B cell (primary cell): ENCODE results near the gene ASH1L. TPM values are rescaled to one million over a fixed set of nuclear protein-coding genes. Genes with fewer than 3 reads are reported as not detected.

Experiments used
- ATAC-seq: fragments of 200-7000 bp; cut with Tn5 transposase; one replicate; pipeline ENCODE4 v1.10.0; 2021; ENCODE audit warnings: low read depth, mild to moderate bottlenecking, moderate number of reproducible peaks, moderate library complexity
- CTCF ChIA-PET: fragments of 350-600 bp; sonication (Branson Sonifier 250); formaldehyde crosslinking; loops from one replicate; lab custom pipeline; 2021; ENCODE audit warnings: antibody characterized with exemption, inconsistent platforms; lab: Charles Lee
- POLR2A ChIA-PET: fragments of 350-600 bp; sonication (Branson Sonifier 250); formaldehyde crosslinking; loops from one replicate; lab custom pipeline; 2021; ENCODE audit warnings: antibody characterized with exemption; lab: Charles Lee
- DNase-seq: peaks from one replicate; pipeline ENCODE4 v3.0.0; 2013
- H2AFZ ChIP-seq: 2 replicates; pipeline ENCODE4 v1.6.1; 2012; ENCODE audit warnings: mild to moderate bottlenecking, low read depth, low read length; ENCODE audit not compliant: insufficient read depth, poor library complexity, severe bottlenecking
- H3K27ac ChIP-seq, 2 donors: 1 replicate in 1 of 2; 2 replicates in 1 of 2; pipeline ENCODE4 v1.5.1; 2012 to 2013; ENCODE audit warnings: low read length in 2 of 2, mild to moderate bottlenecking in 2 of 2, moderate library complexity in 1 of 2
- H3K27me3 ChIP-seq, 4 experiments: fragments of 200-600 bp in 1 of 4; sonication (generic) in 1 of 4; replicated peaks in 1 of 4; 1 replicate in 2 of 4; 2 replicates in 2 of 4; pipeline versions ENCODE4 v1.6.1 to v1.7.0; 2013 to 2016; ENCODE audit warnings: low read length in 3 of 4, mild to moderate bottlenecking in 2 of 4, mixed read lengths in 1 of 4, moderate library complexity in 1 of 4; ENCODE audit not compliant: insufficient read depth in 4 of 4, control insufficient read depth in 3 of 4; ENCODE audit errors: control extremely low read depth in 1 of 4
- H3K36me3 ChIP-seq, 2 experiments: replicated peaks in 1 of 2; 1 replicate in 1 of 2; 2 replicates in 1 of 2; pipeline versions ENCODE4 v1.6.1 to v1.7.1; 2013; ENCODE audit warnings: low read length in 1 of 2; ENCODE audit not compliant: insufficient read depth in 2 of 2, control insufficient read depth in 1 of 2; ENCODE audit errors: control extremely low read depth in 1 of 2, extremely low read depth in 1 of 2
- H3K4me1 ChIP-seq, 2 donors: fragments of 200-600 bp in 1 of 2; sonication (generic) in 1 of 2; 1 replicate in 1 of 2; 2 replicates in 1 of 2; pipeline versions ENCODE4 v1.5.1 to v1.6.1; 2013 to 2017; ENCODE audit warnings: low read length in 2 of 2; ENCODE audit not compliant: control insufficient read depth in 2 of 2, insufficient read depth in 2 of 2
- H3K4me2 ChIP-seq: replicated peaks from 2 replicates; pipeline ENCODE3; 2012; ENCODE audit warnings: mild to moderate bottlenecking, low read depth, low read length; ENCODE audit not compliant: poor library complexity, severe bottlenecking
- H3K4me3 ChIP-seq, 5 experiments: fragments of 200-600 bp in 1 of 5; sonication (generic) in 1 of 5; 1 replicate in 3 of 5; 2 replicates in 2 of 5; pipeline versions ENCODE4 v1.5.1 to v1.7.0; 2011 to 2016; ENCODE audit warnings: low read length in 4 of 5, mild to moderate bottlenecking in 4 of 5, low read depth in 2 of 5, control low read depth in 1 of 5, moderate library complexity in 1 of 5; ENCODE audit not compliant: insufficient read depth in 1 of 5; ENCODE audit errors: control extremely low read depth in 1 of 5, extremely low read depth in 1 of 5
- H3K79me2 ChIP-seq: fragments of 200-600 bp; sonication (generic); one replicate; pipeline ENCODE4 v1.6.0; 2016; ENCODE audit warnings: low read length; ENCODE audit not compliant: control insufficient read depth, insufficient read depth
- H3K9ac ChIP-seq: fragments of 200-600 bp; sonication (generic); 2 replicates; pipeline ENCODE4 v1.6.1; 2017; ENCODE audit warnings: mild to moderate bottlenecking, low read length, moderate library complexity
- H3K9me3 ChIP-seq, 3 donors: one replicate each; pipeline versions ENCODE4 v1.6.1 to v1.7.1; 2013; ENCODE audit warnings: low read length in 2 of 3; ENCODE audit not compliant: control insufficient read depth in 2 of 3, insufficient read depth in 1 of 3; ENCODE audit errors: control extremely low read depth in 1 of 3
- H4K20me1 ChIP-seq: 2 replicates; pipeline ENCODE4 v1.6.0; 2012; ENCODE audit warnings: mild to moderate bottlenecking, low read length; ENCODE audit not compliant: insufficient read depth, control insufficient read depth, poor library complexity, severe bottlenecking
- H3K27ac Mint-ChIP-seq: one replicate; pipeline ENCODE4 v1.8.0; 2021; ENCODE audit warnings: mixed read lengths
- H3K27me3 Mint-ChIP-seq: one replicate; pipeline ENCODE4 v1.8.0; 2021; ENCODE audit warnings: mixed read lengths
- H3K4me1 Mint-ChIP-seq: one replicate; pipeline ENCODE4 v1.8.0; 2021; ENCODE audit warnings: mixed read lengths
- H3K4me3 Mint-ChIP-seq: one replicate; pipeline ENCODE4 v1.8.0; 2021; ENCODE audit warnings: mixed read lengths
- H3K9me3 Mint-ChIP-seq: one replicate; pipeline ENCODE4 v1.8.0; 2022; ENCODE audit warnings: mixed read lengths; ENCODE audit not compliant: insufficient read depth
- EZH2 ChIP-seq: IDR thresholded peaks from 2 replicates; pipeline ENCODE4 v1.6.1; 2012; ENCODE audit warnings: borderline replicate concordance, low read depth, mild to moderate bottlenecking, moderate library complexity, low read length; ENCODE audit not compliant: insufficient read depth, poor library complexity, severe bottlenecking
- WGBS: methylation state at CpG from one replicate; pipeline ENCODE4 v1.1.5; 2013; ENCODE audit warnings: missing lambda C conversion rate; ENCODE audit not compliant: insufficient coverage; 5-methylcytosine and 5-hydroxymethylcytosine counted together
- intact Hi-C: fragments of 100-400 bp; cut with micrococcal nuclease; formaldehyde crosslinking; loops from one replicate; pipeline ENCODE4 v1.10.0; 2022
- polyA plus RNA-seq: library from polyadenylated mRNA; depleted of rRNA; stranded (reverse); fragments of >200 nt; gene quantifications from 2 replicates; pipeline ENCODE4 v1.2.3, GENCODE V29; 2012
- total RNA-seq, 2 donors: library from RNA; stranded (reverse); fragments of 120-200 nt in 1 of 2; gene quantifications; 1 replicate in 1 of 2; 2 replicates in 1 of 2; pipeline versions ENCODE4 v1.2.3 to v1.2.4, GENCODE V29; 2013 to 2022
- TF ChIP-seq, protein P1 (sequence below): fragments of 200-600 bp; IDR thresholded peaks from one replicate; pipeline ENCODE4 v1.8.0; 2022; ENCODE audit warnings: antibody characterized with exemption, mild to moderate bottlenecking

ASH1L gene
- total and polyA plus RNA-seq, 2 donors (not counting 1 experiment from before 2014, with no cell fraction given) = 17.7 to 124 TPM

DNA sequence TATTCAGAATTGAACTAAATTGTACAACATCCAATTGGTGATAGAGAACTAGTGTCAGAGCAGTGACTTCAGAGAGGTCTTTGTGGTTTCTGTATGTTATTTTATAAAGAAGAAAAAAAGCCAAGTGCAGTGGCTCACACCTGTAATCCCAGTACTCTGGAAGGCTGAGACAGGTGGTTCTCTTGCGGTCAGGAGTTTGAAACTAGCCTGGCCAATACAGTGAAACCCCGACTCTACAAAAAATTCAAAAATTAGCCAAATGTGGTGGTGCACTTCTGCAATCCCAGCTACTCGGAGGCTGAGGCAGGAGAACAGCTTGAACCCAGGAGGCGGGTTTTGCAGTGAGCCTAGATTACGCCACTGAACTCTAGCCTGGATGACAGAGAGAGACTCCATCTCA is 90.7 kb downstream of the ASH1L start:
- Histone ChIP-seq H3K4me1 (peaks cover 0 to 6% of the 10 kb centered on the region in 2 donors), H3K36me3 (peaks cover 6 to 12% of the 10 kb centered on the region in 2 experiments), H3K9me3 (peaks cover 10 to 14% (median 10%) of the 10 kb centered on the region in 3 donors), H4K20me1 (peaks cover 24% of the 10 kb centered on the region), H2AFZ (no peak overlapping the region), H3K27me3 (no peaks in the 10 kb centered on the region), H3K79me2 (peaks cover 80% of the 10 kb centered on the region), H3K4me3 (no peak overlapping the region), H3K27ac (no peak overlapping the region), H3K9ac (no peak overlapping the region), H3K4me2 (no peak overlapping the region)
- ChIA-PET CTCF (no interaction called here), POLR2A (interaction anchor here (0.6 kb wide), 1 partner anchor 392 kb away, joined by 3 read pairs; no protein-coding TSS in a partner anchor)
- TF ChIP-seq EZH2 = no peak
- TF ChIP-seq, protein P1, sequence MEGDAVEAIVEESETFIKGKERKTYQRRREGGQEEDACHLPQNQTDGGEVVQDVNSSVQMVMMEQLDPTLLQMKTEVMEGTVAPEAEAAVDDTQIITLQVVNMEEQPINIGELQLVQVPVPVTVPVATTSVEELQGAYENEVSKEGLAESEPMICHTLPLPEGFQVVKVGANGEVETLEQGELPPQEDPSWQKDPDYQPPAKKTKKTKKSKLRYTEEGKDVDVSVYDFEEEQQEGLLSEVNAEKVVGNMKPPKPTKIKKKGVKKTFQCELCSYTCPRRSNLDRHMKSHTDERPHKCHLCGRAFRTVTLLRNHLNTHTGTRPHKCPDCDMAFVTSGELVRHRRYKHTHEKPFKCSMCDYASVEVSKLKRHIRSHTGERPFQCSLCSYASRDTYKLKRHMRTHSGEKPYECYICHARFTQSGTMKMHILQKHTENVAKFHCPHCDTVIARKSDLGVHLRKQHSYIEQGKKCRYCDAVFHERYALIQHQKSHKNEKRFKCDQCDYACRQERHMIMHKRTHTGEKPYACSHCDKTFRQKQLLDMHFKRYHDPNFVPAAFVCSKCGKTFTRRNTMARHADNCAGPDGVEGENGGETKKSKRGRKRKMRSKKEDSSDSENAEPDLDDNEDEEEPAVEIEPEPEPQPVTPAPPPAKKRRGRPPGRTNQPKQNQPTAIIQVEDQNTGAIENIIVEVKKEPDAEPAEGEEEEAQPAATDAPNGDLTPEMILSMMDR = no peak
- Mint-ChIP-seq H3K4me1 (peaks cover 21% of the 10 kb centered on the region), H3K4me3 (no peak overlapping the region), H3K9me3 (peaks cover 3% of the 10 kb centered on the region), H3K27me3 (no peaks in the 10 kb centered on the region), H3K27ac (no peak overlapping the region)
- no CpG with 5 or more reads among the region's 5 CpGs for WGBS
- intact Hi-C loops = no loop called here
- ATAC-seq (no peak), DNase-seq (no peak)

DNA sequence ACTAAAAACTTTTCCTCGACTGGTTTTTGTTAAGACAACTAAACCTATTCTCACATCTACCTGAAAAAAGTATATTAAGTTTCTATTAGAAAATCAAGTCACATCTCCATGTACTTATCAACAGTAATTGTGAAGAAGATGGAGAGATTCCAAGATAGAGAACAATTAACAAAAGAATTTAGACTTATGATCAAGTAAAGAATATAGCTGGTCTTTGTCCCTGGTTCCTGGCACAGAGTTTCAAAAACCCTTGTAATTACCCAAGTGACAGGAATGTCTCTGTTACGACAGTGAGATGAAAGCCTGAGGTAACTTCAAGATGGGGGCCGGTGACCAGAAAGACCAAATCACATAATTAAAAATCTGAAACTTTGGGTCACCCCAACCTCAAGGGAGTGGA is 91.6 kb downstream of the ASH1L start:
- no peaks in the 10 kb centered on the region for H3K27me3 ChIP-seq
- peaks cover 0 to 11% of the 10 kb centered on the region in 2 donors for H3K4me1 ChIP-seq
- peaks cover 76% of the 10 kb centered on the region for H3K79me2 ChIP-seq
- Mint-ChIP-seq H3K9me3 (peaks cover 3% of the 10 kb centered on the region), H3K27me3 (no peaks in the 10 kb centered on the region), H3K4me1 (peaks cover 28% of the 10 kb centered on the region), H3K27ac (no peak overlapping the region), H3K4me3 (no peak overlapping the region)
- no CpG with 5 or more reads among the region's 3 CpGs for WGBS
- H4K20me1 ChIP-seq = peaks cover 24% of the 10 kb centered on the region
- intact Hi-C loops = no loop called here
- H3K27ac ChIP-seq = no peak overlapping the region
- H3K9me3 ChIP-seq = peaks cover 10 to 14% (median 10%) of the 10 kb centered on the region in 3 donors
- no peak for ATAC-seq
- TF ChIP-seq EZH2 = no peak
- TF ChIP-seq, protein P1 = no peak
- H2AFZ ChIP-seq = no peak overlapping the region
- DNase-seq = no peak
- ChIA-PET POLR2A (no interaction called here), CTCF (no interaction called here)
- no peak overlapping the region for H3K9ac ChIP-seq
- no peak overlapping the region for H3K4me3 ChIP-seq
- H3K36me3 ChIP-seq = peaks cover 6 to 12% of the 10 kb centered on the region in 2 experiments
- H3K4me2 ChIP-seq = no peak overlapping the region
